Measurements from ENCODE around the gene VDAC1.

DNA sequence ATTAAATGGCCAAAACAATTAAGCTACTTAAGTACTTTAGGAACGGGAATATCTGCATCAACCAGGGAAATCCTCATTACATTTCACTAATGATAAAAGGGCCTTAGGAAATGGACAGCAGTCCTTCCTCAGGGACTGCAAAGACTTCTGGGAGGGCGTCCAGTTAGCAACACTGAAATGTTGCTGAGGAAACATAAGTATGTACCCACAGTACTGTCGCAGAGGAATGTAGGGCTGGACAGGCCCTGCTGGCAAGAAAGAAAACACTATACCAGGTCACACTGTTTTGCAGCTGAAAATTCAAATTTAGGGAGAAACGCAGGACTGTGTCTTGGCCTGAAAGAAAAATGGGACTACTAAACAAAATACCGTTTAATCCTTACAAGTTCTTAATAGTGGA, 37.7 kb downstream of the VDAC1 start:
- TF ChIP-seq, protein P1, sequence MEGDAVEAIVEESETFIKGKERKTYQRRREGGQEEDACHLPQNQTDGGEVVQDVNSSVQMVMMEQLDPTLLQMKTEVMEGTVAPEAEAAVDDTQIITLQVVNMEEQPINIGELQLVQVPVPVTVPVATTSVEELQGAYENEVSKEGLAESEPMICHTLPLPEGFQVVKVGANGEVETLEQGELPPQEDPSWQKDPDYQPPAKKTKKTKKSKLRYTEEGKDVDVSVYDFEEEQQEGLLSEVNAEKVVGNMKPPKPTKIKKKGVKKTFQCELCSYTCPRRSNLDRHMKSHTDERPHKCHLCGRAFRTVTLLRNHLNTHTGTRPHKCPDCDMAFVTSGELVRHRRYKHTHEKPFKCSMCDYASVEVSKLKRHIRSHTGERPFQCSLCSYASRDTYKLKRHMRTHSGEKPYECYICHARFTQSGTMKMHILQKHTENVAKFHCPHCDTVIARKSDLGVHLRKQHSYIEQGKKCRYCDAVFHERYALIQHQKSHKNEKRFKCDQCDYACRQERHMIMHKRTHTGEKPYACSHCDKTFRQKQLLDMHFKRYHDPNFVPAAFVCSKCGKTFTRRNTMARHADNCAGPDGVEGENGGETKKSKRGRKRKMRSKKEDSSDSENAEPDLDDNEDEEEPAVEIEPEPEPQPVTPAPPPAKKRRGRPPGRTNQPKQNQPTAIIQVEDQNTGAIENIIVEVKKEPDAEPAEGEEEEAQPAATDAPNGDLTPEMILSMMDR (IDR thresholded peaks at IDR 0.05), result no peak
- no peak for TF ChIP-seq EZH2 (IDR thresholded peaks at IDR 0.05)
- no peak for TF ChIP-seq EZH2phosphoT487 (IDR thresholded peaks at IDR 0.05)
